VCaP (cell line): ENCODE data around the gene BCL2.

ENCODE experiments used
- H3K27ac ChIP-seq: fragments of 450-650 bp; 2 replicates; pipeline ENCODE4 v1.5.1; 2017
- TF ChIP-seq, protein P1 (sequence below): fragments of 450-650 bp; conservative IDR thresholded peaks from 2 replicates; pipeline ENCODE4 v1.5.1; 2017; ENCODE audit warnings: mild to moderate bottlenecking, moderate library complexity

Gene BCL2

DNA sequence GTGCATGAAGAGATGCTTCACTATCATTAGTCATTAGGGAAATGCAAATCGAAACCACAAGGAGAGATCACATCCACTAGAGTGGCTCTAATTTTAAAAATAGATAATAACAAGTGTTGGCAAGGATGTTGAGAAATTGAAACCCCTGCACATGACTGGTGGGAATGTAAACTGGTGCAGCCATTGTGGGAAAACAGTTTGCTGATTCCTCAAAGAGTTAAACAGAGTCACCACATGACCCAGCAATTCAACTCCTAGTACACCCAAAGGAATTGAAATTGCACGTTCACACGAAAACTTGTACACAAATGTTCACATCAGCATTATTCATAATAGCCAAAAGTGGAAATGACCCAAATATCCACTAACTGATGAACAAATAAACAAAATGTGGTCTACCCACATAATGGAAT, 179.5 kb downstream of the BCL2 start:
- H3K27ac ChIP-seq = no peak overlapping the region
- TF ChIP-seq, protein P1, sequence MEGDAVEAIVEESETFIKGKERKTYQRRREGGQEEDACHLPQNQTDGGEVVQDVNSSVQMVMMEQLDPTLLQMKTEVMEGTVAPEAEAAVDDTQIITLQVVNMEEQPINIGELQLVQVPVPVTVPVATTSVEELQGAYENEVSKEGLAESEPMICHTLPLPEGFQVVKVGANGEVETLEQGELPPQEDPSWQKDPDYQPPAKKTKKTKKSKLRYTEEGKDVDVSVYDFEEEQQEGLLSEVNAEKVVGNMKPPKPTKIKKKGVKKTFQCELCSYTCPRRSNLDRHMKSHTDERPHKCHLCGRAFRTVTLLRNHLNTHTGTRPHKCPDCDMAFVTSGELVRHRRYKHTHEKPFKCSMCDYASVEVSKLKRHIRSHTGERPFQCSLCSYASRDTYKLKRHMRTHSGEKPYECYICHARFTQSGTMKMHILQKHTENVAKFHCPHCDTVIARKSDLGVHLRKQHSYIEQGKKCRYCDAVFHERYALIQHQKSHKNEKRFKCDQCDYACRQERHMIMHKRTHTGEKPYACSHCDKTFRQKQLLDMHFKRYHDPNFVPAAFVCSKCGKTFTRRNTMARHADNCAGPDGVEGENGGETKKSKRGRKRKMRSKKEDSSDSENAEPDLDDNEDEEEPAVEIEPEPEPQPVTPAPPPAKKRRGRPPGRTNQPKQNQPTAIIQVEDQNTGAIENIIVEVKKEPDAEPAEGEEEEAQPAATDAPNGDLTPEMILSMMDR = no peak

DNA sequence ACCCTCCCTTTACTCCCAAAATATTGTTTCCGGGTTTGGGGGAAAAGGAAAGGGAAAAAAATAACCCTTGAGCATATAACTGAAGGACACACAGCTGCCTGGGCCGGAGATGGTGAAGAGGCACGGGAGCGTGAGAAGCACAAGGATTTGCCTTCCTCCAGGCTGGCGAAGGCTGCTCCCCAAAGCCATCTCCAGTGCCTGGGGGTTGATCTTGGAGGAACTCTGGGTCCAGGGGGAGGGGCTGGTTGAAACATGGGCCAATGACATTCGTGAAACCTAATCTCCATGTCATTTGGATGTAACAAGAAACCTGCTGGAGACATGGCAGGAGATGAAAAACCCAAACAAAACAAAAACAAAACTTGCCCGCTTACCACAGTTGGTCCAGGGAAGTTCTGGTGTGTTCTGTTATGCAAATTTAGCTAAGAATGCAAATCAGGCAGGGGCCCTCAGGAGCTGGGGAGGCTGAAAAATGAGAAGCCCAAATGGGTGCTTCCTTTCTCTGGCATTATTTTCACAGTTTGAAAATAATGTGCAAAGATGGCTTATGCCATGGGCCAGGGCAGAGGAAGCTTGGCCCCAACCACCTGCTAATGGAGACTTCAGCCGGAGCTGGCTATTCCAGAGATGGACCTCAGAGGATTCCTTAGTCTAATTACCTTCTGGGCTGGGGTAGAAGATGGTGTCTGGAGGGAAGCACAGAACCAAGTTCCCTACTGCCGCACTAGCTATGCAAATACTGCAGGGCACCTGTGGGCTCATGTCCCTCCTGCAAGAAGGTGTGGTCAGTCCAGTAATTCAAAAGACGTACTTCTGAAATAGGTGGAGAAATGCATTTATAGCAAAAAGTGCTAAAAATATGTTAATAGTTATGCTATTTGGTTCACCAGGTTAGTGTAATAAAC, 180.9 kb downstream of the BCL2 start:
- TF ChIP-seq, protein P1 = no peak
- no peak overlapping the region for H3K27ac ChIP-seq

DNA sequence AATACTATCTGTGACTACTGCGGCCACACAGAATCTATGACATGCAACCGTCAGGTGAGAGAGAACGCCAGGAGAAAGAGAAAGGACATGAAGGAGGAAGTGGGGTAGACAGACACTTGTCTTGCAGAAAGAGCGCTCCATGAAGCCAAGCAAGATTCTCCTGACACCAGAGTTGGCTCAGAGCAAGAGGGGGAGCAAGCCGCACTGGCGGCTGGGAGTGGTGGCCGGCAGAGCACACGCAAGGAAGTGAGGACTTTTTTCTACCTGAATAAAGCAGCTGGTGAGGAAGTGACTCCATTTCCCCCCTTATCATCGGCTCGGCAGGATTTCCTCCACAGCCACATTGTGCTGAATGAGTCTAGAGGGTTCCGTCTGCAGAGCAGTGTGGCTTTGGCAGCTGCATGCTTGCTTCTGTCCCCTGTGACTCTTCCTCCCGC, 181.6 kb downstream of the BCL2 start:
- H3K27ac ChIP-seq = no peak overlapping the region
- TF ChIP-seq, protein P1 = no peak

DNA sequence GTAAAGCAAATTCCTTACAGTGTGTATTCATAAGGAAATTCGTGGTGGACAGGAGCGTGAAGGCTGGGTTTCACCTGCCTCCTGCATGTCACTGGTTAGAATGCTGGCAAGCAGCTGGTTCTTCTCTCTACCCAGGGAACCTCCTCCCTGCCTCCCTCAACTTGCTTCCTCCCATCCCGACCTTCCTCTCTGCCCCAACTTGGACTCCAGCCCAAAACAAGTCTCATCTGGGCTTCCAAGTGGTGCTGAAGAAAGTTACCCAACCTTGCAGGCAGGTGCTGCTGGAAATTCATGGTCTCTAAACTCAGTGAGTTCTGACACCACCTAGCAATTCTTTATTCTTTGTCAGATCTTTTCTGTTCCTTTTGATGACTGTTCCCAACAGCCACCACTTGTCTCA, 184.5 kb downstream of the BCL2 start:
- TF ChIP-seq, protein P1 = no peak
- no peak overlapping the region for H3K27ac ChIP-seq

DNA sequence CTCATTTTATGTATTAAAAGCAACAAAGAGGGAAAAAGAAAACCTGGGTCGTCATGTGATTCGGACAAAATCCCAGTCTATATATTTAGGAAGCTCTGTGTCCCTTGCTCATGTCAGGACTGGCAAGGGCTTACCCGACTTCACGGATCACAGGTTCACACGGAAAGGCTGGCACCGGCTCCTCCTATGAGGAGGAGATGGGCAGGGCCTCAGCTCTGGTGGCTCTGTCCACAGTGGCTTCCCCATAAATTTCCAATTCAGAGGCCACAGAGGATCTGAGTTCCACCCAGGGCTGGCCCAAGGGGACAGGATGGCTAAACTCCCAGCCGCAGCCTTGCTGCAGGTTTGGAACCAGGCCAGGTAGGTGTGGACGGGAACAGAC, 186.8 kb downstream of the BCL2 start:
- peak overlapping the region; percentile 19; the same call in 1 of the 2 replicates for H3K27ac ChIP-seq

DNA sequence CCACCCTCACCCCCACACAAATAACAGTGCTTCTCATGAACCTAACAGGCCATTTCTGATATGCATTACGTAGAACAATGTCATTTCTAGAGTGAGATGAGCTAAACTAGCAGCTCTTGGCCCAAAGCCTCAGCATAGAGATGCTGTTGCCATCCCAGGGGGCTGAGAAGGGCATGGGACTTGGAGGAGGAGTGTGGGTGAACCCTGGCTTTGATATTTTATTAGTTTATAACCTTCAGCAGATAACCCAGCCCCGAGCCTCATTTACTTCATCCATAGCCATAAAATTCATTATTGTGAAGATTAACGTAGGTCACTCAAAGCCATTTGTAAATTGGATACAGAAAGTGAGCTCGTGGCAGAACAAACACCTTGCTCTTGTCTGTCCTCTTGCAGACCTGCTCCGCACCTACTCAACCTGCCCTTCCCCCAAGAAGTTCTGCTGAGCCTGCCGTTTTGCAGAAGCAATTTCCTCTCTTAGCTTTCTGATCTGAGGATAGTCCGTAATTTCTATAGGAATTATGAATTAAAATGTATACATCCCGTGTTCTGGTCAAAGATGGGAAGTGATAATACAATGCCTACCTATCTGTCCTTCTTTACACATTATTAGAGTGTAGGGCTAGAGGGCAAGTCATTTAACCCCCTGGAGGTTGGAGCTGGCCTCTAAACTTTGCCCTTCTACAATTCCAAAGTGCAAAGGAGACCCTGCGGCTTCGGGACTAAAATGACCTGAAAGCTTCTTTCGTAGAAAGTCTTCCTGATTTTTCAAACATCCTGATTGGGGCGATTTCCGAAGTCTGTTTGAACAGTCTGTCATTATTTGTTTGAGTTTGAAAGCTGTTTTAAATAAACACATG, 187.4 kb downstream of the BCL2 start:
- TF ChIP-seq, protein P1 = no peak
- H3K27ac ChIP-seq = peak overlapping the region; percentile 19; the same call in 1 of the 2 replicates

More for the DNA sequence above, 186.8 kb downstream of the BCL2 start:
- TF ChIP-seq, protein P1 = no peak
